SH-SY5Y (cell line): Measurements from ENCODE around the gene AKAP12.

Experiments used
- GATA2 ChIP-seq: IDR thresholded peaks from 2 replicates; pipeline ENCODE4 v1.6.1; 2011; ENCODE audit warnings: mild to moderate bottlenecking, low read depth, low read length
- GATA3 ChIP-seq: IDR thresholded peaks from 2 replicates; pipeline ENCODE4 v1.6.1; 2011; ENCODE audit warnings: low read depth, mild to moderate bottlenecking, low read length, moderate library complexity

DNA sequence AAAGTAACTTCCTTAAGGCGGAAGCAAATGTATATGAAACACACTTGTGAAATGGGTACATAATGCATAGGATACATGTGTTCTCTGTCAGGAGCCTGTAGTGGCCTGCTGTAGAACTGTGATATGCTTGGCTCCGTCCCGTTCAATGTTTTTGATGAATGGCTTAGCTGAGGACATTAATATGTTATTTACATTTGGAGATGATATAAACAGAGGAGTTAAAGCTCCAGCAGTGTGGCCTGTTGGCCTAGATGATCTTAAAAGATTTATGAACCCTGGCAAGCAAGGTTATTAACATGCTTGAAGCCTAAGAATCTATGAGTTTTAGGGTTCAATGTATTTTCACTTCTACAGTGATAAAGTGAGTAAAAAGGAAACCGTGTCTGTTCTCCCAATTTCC lies 59.2 kb downstream of the AKAP12 start:
- TF ChIP-seq GATA2 (no peak), GATA3 (no peak)
